CD4-positive, alpha-beta T cell treated with Interleukin-15 for 1 hour (primary cell): ENCODE results near the gene TSPAN8.
"Not testable (repeated sequence)": the region's sequence is repeated elsewhere in the genome, so short reads cannot be mapped to it uniquely, and the experiment has no call there.

Source experiments
- DNase-seq: peaks from one replicate; pipeline ENCODE4 v3.0.0-alpha.2; 2020

The TSPAN8 gene

DNA sequence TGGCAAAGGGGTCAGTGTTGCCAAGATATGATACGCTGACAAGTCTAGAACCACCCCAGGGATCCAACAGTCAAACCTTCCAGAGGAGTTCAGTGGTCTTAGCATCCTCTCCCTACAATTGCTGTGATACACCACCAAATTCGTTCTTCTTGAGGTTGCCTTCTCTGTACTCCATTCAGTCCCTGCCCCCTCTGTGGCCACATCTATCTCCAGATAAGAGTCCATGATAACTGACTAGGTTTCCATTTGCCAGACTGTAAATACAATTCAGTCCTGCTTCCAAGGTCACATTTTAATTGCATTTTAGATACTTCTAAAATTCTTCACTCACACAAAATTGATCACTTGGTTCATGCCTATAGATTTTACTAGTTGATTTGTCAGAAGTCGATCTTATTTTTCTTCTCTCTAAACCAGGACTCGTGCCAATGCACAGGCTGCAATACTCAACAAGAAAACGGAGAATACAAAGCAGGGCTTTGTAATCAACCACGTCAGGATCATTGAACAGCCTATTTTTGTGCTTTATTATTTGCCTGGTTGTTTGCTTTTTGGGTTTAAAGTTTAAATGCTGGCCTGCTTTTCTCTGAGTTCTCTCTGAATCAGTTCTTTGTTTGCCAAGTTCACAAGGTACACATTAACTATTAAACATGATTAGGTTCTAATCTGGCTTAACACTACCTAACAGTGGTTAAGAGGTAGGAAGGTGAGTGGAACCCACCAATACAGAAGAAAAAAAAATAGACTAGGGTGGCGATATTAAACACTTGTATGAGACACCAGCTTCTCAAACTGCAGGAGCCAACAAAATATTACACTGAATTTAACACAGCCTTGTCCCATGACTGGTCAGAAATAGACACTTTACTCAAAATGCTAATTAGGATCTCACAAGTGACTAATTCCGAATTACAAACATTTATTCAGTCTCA lies 5.3 kb upstream of the TSPAN8 start:
- DNase-seq = no peak

GRCh38 chr12:71161591-71161990 lies 3.8 kb upstream of the TSPAN8 start:
- DNase-seq = no peak

DNA sequence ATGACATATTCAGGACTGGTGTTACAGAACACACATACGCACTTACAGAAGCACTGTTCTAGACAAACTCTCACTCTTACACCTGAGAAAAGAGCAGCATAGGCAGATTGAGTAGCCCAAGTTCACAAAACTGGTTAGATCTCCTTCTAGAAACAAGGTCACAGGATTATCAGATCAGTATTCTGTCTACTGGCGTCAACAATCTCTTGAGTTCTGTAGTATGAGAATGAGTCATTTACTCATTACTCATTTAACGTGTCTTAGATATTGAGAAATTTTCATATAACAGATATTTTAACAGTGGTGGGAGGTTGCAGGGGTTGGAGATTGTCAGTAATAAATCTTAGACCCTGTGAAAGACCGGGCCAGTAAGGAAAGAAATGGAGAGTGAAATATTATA lies 2.8 kb upstream of the TSPAN8 start:
- no peak for DNase-seq

DNA sequence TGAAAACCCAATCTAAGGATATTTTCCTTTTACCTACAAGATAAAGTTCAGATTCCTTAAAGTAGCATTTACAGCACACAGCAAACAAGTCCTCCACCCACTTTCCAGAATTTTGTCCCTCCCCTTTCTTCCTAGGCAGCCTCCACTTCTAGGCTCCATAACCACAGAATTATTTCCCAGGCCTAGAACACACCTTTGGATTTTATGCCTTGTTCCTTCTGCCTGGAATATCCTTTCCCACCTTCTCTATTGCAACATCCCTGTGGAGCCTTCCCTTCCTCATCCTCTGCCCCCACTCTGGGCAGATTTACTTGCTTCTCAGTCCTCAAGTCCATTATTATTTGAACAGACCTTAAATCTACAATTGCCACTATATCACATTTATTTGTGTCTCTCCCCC lies 2.1 kb upstream of the TSPAN8 start:
- DNase-seq = no peak

DNA sequence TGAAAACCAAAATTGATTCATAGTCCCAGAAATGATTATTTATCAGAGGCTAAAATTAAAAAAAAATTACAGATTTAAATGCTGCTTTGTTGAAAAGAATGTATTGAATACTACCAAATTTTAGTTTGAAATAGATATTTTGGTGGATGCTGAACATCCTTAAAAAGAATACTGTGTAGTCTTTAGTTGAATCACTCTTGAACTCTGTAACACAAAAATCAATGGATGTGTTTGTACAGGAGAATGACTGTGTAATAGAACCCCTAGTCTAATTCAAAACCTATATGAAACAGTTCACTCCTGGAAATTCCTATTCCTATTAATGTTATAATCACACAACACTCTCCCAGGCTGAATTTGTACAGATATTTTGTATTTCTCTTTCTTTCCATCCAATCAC lies 1.5 kb upstream of the TSPAN8 start:
- DNase-seq = no peak

DNA sequence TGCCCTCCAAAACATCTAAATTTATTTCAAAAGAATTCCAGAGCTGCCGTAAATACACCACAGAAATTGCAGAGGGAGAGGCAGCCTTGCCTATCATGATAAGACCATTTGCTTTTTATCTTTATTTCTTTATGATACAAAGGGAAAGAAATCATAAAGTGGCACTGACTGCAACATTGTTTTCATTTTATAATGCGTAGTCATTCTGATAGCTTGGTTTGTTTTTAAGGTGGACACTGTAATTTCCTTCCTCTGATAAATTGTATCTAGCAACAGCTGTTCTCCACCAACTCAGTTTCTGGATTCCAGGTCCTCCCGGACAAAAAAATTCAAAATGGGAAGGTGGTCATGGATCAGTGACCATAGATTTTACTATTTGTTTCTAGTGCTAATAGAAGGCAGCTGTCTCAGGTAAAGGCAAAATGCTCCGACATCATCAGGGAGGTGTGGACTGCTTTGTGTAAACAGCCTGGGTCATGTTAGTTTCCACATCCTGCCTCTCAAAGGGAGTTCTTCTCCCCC lies 623 bp upstream of the TSPAN8 start:
- no peak for DNase-seq

DNA sequence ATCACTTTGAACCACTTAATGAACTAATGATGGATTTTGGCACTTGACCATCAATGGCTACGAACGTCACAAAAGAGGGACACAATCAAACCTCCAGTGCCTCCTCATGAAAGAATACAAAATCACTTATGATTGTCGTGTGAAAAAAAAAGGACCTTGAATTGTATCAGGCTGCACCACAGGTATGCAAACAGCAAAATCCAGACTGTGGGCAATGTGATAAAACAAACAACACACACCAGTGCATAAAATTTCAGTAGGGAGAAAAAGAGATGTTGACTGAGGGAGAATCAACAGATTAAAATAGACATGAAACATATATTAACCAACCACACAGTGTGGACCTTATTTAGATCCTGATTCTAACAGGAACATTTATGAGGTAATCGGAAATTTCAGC lies 2.6 kb downstream of the TSPAN8 start:
- no peak for DNase-seq

DNA sequence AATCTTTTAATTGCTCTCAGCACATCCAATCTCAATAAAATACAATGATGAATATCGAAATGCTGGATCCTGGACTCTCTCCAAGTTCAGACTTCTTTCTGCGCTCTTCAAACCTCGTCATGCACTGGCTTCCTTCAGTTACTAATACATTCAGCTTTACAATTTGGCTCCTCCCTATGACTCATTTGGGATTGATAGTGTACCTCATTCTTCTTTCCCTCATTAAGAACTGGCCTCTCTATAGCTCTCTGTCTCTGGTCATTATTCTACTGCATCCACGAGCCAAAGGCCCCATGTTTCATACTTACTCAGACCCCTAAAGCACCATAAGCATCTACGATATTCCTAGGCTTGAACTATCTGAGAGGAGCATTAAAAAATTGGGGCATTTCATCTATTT lies 4.9 kb downstream of the TSPAN8 start:
- no peak for DNase-seq

- not testable (repeated sequence) for DNase-seq
Observed at GRCh38 chr12:71150041-71150440, 7.8 kb downstream of the TSPAN8 start.

- DNase-seq = no peak
Observed at GRCh38 chr12:71144682-71145081, 13.1 kb downstream of the TSPAN8 start.

GRCh38 chr12:71142956-71143355 lies 14.8 kb downstream of the TSPAN8 start:
- no peak for DNase-seq

- no peak for DNase-seq
Observed at GRCh38 chr12:71142016-71142415, 15.8 kb downstream of the TSPAN8 start.

- DNase-seq = no peak
Observed at GRCh38 chr12:71141378-71141926, 16.3 kb downstream of the TSPAN8 start.

DNA sequence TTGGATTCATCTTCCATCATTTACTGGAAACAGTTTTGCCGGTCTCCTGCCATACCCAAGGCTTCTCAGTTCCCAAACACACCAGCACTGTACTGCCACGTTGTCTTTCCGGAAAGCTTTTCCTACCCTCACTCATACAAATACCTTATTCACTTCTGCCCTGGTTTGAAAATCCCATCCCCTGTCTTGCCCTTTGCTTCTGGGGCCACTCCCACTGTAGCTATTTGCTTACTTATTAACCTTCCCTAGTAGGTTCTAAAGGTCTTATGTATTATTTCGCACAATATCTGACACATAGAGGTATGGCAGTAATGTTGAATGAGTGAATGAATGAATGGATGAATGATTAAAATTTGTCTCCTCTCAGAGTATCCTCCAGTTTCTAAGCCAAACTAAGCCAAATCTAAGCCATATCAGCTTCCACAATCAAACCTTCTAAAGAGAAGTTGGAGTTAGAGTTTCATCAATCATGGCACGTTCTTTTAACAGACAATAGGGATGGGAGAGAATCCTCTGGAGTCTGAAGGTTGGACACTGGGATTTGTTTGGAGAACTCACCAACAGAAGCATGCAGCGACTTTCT lies 18.6 kb downstream of the TSPAN8 start:
- DNase-seq = no peak

DNA sequence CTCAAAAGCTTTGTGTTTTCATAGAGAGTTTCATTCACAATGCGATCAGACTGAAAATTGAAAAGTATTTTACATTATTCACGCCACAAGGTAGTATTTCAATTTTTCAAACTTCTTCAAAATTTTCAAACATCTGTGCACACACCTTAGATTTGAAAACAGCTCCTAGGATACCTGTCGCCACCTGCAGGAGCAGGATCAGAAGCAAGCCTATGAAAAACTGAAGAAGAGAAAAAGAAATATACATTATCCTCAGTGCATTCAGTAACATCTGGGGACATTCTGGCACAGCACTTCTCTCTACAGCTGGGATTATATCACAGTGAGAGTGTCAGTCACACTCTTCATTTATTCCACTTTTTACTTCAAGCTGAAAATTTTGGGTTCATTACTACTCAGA lies 19.8 kb downstream of the TSPAN8 start:
- no peak for DNase-seq

DNA sequence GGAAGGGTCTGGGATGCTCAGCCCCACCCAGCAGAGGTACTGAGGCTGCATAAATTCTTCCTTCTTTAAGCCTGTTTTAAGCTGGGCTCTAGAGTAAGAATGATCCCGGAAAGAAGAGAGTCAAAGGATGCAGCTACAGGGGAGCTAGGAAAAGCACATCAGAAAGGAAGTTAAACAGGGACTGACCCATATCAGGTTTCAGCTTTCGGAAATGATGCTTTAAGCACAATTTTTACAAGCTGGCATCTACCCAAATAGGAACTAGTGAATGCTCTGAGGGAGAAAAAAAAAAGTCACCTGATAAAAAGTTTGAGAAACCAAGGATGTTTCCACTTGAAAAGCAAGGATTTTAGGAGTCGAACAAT lies 22.0 kb downstream of the TSPAN8 start:
- DNase-seq = no peak

DNA sequence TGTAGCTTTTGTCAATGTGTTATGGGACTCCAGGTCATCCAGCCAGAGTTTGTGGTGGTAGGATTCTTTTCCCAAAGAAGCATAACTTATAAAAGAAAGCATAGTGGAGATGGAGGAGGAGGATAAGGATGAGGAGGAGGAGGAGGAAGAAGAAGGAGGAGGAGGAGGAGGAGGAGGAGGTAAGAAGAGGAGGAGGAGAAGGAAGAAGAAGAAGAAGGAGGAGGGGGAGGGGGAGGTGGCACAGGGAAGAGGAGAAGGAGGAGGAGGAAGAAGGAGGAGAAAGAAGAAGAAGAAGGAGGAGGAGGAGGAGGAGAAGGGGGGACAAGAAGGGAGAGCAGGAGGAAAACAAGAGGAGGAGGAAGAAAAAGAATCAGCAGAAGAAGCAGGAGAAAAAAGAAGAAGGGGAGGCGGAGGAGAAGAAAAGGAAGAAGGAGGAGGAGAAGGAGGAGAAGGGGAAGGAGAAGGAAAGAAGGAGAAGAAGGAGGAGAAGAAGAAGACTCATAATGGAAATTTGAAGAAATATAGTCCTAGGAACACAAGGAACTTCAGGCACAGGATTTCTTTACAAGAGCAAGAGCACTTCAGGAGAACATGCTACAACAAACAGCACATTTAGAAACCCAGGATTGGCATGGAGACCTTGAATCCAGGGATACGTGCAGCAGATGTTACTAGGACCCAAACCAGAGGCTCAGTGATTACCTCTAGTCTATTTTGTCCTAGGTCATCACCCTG lies 22.6 kb downstream of the TSPAN8 start:
- DNase-seq = no peak

DNA sequence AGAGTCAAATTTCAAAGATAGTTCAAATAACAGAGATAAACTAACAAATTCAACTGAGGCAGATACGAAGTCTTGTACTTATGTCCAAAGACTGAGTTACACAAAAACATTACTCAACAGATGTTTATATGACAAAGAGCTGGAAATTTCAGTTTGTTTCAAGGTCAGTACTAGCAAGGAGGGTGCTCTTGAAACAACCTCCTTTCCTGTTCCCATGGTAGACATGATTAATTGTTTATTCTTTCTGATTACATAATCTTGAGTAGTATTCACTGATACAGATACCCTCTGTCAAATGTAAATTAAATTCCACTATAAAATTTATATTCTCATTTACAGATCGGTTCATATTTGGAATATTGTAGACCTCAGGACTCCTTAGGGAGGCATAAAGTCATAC lies 23.4 kb downstream of the TSPAN8 start:
- no peak for DNase-seq

DNA sequence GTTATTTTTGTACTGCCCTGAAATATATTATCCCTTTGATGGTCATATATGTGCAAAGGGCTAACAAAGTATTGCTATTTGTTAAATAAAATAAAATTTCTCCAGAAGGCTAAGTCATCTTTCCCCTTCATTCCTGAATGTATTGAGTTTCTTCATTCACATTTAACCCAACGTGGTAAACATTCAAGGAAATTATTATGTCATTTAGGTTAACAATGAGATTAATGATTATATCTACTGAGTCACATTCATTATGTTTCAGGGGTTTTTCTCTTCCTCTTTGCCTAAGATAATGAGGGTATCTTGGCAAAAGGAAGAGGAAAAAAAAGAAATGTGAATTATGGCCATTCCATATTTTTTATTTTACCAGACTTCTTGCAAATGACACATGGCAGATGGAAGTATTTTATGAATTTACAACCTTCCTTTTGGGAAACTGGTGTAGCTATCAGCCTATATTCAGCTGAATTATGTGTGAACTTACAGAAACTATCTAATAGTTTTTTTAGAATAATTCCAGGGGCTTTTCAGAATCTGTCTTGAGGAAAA lies 27.2 kb downstream of the TSPAN8 start:
- DNase-seq = no peak

GRCh38 chr12:71129364-71129763 lies 28.4 kb downstream of the TSPAN8 start:
- DNase-seq = no peak

DNA sequence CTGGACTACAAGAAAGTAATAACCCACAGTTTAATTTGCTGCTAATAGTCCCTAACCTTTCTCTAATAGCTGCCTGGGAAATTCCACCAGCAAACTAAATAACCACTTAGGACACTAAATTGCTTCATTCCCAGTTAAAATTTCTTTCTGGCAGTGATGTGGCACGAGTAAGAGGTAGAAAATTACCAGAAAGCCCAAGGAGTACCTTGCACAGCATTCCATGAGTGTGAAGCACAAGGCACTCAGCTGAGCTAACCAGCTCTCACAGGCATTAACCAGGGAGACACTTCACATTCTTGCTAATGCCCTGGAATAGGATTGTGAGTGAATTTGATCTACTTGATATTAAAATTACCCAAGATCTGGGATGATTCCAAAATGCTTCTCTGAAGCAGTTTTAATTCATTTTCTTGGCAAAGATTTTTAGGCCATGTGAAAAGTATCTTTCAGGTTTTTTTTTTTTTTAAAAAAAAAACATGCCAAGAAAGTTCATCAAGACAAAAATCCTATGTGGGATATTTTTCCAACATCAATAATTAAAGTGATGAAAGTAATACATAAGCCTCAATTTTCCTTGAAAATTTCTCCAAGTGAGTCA lies 29.5 kb downstream of the TSPAN8 start:
- DNase-seq = no peak

DNA sequence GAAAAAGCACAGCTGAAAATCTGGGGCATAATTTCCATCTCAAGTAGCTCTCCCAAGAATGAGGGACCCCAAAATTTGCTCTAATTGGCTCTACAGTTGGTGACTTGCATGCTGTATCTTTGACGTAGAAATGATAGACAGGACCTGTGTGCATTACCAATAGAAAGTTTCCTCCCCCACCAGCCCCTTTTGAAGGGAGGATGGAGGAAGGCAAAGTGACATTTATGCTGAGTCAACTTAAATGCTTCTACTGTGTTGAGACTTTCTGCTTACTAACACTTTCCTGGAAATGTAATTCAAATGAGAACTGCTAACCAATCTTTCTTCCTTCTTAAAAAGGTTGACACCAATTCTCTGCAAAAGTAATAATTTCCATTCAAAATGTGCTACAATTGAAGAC lies 31.9 kb downstream of the TSPAN8 start:
- no peak for DNase-seq

DNA sequence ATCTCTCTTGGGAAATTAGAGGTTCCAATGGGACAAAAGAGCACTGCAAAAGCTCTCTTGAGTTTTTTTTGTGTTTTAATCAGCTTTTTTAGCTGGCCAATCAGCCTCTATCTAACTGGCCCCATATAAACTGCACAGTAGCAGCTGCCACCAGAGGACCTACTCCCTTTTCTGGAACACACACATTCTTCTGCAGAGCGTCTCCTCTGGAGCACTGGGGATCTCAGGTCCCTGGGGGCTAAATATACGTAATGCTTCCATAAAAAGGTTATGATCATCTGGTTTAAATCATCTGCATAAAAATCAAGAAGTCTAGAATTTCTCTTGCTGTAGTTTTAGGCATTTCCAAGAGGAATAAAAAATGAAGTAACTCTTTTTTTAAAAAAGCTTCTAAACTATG lies 32.3 kb downstream of the TSPAN8 start:
- DNase-seq = no peak
